NK-92 (cell line): Measurements from ENCODE around the gene PDZRN3.

ENCODE experiments used
- DNase-seq: peaks from one replicate; lab custom pipeline; 2025; ENCODE audit not compliant: unreplicated experiment; lab: John Stamatoyannopoulos, UW

The PDZRN3 gene

DNA sequence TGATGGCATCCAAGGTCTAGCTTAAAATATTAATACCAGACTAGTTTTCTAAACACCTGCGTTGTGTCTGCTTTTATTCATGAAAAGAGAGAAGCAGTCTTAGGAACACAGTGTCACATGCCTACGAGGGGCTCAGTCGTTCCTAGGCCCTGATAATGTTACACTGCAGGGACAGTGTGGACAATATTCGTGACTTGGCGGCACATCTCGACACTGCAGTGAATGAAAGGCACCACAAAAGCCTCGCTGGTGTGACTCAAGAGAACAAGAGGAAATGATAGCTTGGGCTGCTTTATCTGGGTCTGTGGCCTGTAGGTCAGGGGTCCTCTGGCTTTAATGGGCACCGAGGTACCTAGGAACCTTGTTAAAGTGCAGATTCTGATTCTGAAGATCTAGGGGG, 226.7 kb downstream of the PDZRN3 start:
- DNase-seq = no peak

DNA sequence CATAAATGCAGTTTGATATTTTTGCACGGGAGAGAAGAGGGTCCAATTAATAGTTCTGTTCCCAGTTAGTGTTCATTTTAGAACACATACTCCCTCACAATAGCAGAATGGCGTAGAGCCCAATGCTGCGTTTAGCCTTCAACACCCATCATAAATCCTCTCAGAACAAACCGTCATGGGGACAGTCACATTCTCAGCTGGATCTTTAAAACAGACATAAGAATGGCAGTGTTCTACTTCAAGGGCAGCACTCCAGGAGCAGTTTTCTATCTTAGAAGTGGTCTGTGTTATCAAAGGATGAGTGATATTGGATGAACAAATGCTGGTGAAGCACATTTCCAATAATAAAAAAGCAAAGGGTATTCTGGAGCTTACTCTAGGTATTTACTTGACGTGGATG, 230.5 kb downstream of the PDZRN3 start:
- no peak for DNase-seq

DNA sequence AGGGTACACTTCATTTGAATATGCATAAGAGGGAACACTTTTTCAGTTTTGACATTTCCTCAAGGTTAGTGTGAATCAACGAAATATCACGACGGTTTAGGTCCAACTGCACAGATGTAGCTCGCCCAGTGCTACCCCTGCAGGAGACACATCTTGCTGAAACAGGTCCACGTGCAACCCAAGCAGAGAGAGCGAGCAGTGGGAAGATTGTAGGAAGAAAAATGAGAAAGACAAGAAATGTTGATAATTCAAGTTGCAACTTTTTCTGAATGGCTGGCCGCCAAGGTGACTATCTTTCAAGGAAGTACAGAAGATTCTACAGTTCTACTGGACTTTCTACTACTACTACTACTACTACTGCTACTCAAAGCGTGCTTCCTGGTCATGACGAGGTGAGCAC, 231.7 kb downstream of the PDZRN3 start:
- no peak for DNase-seq

DNA sequence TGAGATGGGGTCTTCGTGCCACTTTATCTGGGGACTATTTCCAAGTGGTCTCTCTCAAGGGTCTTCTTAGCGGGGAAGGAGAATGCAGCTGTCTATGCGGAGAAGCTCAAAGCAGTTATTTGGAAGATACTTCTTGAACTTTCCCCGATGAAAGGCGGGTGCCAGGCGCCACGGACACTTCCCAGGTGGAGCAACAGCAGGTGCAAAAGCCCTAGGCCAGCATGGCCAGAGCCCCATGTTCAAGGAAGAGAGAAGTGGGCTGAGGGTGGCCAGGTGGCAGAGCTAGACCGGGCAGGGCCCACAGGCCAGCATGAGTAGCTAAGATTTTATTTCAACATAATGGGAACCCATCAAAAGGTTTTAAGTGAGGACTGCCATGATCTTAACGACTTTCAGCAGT, 232.8 kb downstream of the PDZRN3 start:
- no peak for DNase-seq

DNA sequence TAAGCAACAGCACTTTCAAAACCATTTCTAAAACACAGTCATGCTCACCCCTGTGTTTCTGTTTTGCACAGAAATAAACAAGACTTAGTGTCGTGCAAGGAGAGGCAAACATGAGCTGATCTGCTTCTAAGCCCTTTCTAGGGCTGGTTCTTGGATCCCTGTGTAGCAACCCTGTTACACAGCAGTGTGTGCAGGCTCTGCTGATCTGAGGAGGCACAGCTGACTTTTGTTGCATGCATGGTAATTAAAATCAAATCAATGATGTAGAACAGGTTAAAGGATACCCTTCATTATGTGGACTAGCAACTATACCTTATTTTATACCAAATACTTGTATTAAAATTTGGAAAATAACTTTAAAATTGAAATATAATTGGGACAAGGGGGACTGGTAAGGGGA, 234.8 kb downstream of the PDZRN3 start:
- DNase-seq = no peak

DNA sequence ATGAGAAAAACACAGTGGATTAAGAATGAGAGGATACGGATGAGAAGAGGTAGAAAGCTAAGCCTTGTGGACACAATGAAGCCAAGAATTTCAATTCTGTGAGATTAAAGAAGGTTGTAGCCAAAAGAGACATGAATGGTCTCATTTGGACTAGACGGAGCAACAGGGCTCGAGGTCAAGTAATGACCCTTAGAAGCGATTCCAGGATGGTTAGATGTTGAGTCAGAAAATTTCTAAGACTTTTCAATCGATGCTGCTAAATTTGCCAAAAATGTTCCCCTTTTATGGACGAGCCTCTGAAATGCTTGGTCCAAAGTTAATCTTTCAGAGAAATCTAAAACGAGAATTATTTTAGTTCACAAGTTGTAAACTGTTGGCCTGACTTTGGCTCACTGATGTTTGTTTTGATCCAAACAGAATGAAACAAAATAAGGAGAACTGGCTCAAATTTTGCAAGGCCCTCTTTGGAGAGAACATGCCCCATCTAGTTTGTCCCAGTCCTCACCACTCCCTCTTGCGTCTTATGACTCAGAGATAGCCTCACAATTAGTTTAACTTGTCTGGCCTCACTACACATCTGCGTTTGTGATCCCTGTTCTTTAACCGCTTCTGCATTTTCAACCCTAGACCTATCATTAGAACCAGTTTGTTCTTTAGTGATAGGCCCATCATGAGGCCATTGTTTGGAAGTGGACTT, 235.5 kb downstream of the PDZRN3 start:
- DNase-seq = no peak

DNA sequence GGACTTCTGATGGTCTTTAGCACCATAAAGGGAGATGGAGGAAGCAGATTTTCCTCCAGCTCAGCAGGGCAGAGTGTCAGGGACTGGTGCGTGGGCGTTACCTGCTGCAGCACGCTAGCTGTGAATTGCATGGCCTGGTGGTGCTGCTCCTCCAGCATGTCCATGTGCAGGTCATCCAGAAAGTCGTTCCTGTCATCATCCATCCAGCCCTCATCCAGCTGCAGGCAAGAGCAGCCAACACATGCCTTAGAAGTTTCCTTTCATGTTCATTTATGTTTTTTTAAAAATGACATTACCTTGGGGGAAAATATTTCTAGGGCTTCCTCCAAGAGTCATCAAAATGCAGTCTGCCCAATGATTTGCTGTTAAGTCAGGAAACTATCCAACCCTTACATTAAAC, 239.2 kb downstream of the PDZRN3 start:
- DNase-seq = no peak

DNA sequence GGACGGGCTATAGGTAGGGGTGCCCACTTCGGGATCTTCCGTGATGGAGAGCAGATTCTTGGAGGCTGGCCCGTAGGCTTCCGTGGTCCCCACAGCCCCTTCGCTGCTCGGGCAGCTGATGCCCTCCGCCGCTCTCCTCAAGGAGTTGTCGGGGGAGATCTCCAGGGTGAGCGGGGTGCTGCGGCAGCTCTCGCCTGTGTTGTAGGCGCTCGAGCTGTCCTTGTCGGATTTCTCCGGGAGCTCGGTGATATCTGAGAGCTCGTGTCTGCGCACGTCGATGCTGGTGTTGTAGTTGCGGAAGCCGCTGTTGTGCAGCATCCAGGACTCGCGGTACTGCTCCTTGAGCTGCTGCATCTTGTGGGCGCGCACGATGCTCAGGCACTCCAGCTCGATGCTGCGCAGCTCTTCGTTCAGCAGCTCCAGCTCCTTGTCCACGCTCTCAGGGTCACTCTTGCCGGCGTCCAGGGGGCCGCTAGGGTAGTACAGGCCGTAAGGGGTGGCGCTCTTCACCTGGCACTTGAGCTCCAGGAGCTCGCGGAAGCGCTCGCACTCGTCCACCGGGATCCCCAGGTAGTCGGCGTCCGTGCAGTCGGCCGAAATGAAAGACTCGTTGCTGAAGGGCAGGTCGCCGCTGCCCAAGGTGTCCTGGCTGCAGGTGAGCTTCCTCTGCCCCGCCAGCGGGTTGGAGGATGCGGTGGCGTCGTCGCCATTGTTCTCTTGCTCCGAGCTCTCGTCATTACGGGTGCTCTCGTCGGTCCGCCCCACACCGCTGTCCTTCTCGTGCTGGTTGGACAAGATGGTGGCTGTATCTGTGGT, 240.4 kb downstream of the PDZRN3 start:
- DNase-seq = no peak

DNA sequence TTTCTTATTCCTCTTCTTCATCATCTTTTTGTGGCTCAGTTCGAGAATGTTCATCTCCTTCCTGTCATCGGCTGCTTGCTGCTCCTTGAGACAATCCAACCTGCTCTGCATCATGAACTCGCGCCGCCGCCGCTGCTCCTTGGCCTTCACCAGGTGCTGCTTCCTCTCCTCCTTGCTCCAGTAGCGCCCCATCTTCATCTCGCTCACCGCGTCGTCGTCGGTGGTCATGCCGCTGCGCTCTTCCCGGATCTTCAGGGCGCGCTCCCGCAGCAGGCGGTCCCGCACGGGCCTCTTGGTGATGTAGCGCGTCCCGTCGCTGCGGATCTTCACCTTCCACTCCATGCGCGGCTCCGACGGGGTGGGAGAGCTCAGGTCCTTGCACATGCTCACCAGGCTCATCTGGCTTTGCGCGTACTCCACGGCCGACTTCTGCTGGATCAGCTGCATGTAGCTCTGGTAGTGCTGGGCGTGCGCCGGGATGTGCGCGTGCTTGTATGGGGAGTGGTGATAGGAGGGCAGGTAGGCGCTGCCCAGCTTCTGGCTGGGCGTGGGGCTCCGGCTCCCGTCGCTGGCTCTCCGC, 241.2 kb downstream of the PDZRN3 start:
- no peak for DNase-seq

DNA sequence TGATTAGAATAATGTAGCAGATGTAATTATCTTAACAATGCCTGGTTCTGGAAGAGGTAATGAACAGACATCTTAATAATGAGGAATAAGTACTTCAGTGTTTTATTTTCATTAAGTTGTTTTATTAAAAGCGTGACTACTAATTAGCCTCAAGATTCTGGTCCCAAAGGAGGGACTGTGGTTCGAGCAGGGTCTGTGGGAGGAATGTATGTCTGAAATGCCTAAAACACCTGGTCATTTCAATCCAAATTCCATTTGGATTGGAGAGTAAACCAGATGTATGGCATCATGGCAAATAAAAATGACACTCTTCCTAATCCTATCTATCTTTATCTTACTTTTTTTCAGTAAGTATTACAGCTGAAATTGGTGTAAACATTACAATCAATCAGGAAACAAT, 243.2 kb downstream of the PDZRN3 start:
- no peak for DNase-seq

DNA sequence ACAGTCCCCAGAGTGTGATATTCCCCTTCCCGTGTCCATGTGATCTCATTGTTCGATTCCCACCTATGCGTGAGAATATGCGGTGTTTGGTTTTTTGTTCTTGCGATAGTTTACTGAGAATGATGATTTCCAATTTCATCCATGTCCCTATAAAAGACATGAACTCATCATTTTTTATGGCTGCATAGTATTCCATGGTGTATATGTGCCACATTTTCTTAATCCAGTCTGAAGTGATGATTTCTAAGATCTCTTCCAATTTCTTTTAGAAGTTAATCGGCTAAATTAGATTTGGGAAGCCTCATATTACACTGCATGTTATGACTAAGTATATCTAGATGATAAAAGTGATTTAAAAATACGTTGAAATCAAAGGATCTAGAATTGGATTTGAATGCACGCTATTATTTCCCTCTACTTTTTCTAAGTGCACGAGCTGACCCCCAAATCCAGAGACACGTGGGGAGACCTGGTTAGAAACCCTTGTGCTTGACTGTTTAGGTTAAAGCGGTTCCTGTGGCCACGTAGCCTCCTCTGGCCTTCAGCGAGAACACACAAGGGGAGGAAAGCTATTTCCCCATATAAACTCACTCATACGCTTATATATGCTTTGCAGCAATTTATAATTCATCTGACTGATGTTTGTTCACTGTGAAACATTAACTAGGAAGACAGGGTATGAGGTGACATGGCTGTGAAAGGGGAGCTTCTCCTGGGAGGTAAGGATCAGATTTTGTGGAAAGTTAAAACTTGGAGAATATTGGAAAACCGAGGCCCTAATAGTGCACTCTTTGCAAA, 243.8 kb downstream of the PDZRN3 start:
- DNase-seq = no peak

DNA sequence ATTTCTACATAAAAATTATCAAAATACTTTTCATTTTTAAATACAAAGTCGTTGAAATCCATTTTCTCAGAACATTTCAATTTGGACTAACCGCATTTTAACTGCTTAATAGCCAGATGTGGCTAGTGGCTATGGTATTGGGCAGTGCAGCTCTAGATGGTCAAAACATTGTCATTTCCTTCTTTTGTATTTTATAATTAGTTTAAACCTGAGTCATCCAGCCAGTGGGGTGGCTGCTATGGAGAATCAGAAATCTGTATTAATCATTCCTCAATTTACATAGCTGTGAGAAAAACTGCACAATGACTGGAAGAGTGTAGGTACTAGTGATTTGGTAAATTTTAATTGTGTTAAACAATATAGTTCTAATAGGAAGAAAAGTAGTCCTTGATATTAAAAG, 245.3 kb downstream of the PDZRN3 start:
- DNase-seq = no peak

DNA sequence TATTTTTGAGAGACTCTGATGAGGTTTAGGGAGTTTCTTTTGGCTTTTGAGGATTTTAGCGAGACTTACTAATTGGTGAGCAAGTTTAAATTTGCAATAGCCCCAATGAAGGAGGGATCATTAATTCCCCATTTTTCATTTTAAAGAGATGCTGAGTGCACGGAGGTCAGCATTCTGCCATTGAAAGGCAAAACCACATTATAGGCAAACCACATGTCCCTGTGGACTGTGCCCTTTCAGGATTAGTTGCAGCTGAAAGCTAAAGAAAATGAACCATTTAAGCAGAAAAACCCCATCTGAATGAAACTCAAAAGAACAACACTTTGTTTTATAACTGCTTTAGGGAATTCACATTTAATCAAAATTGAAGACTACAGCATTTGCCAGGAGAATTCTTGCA, 246.5 kb downstream of the PDZRN3 start:
- no peak for DNase-seq

DNA sequence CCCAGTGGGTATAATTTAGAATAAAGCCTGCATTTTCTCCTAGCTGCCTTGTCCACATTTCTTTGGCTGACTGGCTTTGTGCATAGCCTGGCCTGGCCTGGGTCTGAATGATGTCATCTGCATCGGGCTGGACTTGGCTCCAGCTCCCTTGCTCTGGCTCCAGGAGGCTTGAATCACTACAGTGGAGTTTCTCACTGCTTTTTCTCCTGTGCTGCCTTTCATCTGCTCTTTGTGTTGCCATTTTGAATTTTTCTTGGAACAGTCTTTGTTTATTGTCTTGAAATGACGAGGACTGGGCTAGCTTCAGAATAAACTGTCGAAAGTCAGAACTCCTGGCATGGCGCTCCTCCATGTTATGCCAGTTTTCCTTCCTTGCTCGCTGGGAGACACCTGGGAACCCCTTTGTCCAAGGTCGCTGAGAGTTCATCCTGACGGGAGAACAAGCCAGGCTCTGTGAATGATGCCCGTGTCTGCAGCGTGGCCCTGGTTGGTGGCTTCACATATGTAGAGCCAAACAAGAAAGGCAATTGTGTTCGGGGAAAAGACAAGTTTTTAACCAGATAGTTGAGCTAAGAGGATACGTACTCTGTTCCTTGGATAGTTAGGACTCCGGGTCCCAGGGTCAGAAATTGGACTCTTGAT, 258.9 kb downstream of the PDZRN3 start:
- no peak for DNase-seq

DNA sequence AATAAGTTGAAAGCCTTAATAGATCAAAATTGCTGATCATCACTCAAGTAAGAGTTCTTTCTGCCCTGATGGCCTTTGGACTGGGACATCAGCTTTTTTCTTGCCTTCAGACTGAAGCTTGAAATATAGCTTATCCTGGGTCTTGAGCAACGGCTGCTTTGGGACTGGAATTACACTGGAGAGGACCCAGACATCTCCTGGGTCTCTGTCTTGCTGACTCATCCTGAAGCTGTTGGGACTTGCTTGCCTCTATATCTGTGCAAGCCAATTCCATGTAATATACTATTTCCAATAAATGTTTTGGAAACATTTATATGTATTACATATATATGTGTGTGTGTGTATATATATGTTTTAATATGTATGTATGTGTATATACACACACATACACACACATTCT, 260.2 kb downstream of the PDZRN3 start:
- DNase-seq = no peak

DNA sequence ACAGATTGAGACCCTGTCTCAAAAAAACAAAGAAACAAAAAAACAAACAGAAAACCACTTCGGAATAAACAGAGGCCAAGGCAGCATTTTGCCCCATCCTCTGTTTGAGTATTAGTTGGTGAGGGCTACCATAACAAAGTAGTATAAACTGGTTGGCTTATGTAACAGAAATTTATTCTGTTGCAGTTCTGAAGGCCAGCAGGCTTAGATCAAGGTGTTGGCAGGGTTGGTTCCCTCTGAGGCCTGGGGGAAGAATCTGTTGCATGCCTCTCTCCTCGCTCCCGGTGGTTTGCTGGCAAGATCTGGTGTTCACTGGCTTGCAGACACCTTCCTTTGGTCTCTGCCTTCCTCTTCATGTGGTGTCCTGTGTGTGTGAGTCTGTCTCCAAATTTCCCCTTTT, 261.6 kb downstream of the PDZRN3 start:
- DNase-seq = no peak

DNA sequence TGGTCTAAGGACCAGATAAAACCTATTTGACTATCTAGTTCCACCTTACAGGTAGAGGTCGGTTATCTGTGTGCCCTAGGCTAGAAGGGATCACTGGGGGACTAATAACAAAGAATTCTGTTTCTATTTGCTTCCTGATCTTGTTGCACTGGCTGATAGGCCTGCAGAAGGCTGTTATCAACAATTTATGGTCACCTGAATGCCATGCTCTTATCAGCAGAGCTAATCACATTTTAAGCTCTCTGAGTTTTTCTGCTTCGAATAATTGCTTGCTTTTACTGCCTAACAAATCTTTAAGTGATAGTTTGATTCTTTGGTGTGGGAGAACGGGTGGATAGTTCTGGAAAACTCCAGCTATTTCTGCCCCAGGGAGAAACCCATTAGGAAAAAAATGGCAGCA, 263.1 kb downstream of the PDZRN3 start:
- no peak for DNase-seq

DNA sequence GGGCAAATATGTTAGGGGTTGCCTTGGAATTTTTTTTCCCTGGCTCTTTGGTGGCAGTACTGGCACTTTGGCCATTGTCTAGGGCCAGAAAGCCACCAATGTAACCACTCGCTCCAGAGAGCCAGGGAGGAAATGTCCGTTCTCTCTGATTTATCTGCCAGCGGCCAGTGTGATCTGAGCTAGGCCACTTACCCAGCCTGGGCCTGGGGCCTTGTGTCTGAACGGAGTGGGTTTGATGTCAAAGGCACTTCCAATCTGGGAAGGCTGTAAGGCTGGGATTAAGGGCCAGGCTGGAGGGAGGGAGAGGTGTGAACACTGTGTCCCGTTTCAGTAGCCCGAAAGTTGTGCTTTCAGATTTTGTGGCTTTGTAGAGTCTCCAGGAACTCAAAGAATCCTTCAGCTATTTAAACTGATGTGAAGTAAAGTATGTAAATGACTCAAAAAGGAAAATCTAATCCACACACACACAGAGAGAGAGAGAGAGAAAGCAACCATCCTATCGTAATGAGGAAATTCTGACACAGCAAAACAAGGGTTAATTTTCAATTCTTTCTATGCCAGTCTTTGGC, 271.0 kb downstream of the PDZRN3 start:
- DNase-seq = no peak

DNA sequence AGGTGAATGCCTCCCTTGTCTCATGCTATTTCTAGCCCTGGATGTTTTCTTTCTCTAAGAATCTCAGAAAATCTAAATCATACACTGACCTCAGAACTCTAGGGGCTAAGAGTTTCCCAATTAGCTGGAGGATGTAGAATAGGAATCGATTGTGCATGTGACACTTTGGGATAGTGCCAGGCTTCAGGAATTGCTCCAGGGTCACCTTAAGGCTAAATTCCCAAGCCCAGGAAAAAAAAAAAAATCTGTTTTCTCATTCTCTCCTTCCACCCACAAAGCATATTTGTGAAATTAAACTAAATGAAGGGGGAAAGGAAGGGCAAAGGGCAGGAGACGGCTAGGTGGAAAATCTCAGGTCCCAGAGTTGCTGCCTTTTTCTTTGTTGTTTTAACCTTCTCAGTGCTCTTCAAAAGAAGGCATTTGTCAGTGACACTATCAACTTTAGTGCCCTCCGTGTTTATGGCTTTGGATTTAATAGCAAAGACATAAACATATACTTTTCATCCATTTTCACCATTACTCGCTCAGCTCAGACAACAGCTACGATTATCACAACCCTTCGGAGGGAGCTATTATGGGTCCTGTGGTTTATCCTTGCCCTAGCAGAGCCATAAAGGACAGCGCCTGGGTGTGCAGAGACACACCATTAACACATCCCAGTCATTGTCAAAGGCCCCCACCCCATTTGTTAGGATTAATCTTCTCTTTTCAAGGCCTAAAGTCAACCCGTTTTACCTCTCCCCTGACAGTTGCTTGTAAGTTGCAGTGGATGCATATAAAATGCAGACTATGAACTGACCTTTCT, 271.7 kb downstream of the PDZRN3 start:
- no peak for DNase-seq
